ENCODE data around the gene CNTNAP2.

Gene CNTNAP2

DNA sequence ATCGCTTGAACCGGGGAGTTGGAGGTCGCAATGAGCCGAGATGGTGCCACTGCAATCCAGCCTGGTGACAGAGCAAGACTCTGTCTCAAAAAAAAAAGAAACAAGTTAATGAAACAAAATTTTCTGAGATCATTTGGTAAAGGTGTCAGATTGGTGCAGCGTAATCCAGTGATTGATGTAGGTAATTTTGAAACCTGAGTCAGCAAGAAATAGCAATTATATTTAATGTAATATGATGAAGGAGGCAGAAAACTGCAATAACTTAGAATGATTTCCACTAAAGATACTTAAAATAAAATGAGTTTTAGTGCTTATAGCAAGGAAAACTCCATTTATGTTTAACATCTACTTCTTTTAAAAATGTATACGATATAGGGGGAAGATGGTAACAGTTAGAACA lies 1424.1 kb downstream of the CNTNAP2 start:
- Histone ChIP-seq H3K9me2 (replicated peaks; ENCODE audit: insufficient read depth, low read length) (no peaks in the 10 kb centered on the region), H3K27me3 (ENCODE audit: low read length) (no peaks in the 10 kb centered on the region), H3K9me3 (ENCODE audit: insufficient read depth, low read length) (no peaks in the 10 kb centered on the region; the same call in 1 of the 2 replicates), H3K9ac (ENCODE audit: low read length) (no peak overlapping the region), H3F3A (ENCODE audit: insufficient read depth) (no peaks in the 10 kb centered on the region), H3K4me3 (ENCODE audit: insufficient read depth, low read length, poor library complexity, severe bottlenecking) (no peak overlapping the region), H3K79me2 (ENCODE audit: insufficient read depth, low read length) (no peaks in the 10 kb centered on the region), H2AFZ (ENCODE audit: low read depth, low read length, severe bottlenecking) (no peak overlapping the region), H3K36me3 (ENCODE audit: low read length) (0 out of 2 replicates have a peak, but pooled peaks cover 3% of the 10 kb centered on the region), H3K27ac (ENCODE audit: low read depth, low read length) (no peak overlapping the region), H3K4me2 (ENCODE audit: low read depth, low read length, poor library complexity, severe bottlenecking) (no peak overlapping the region), H4K20me1 (ENCODE audit: low read depth, low read length) (no peaks in the 10 kb centered on the region)
- TF ChIP-seq EZH2phosphoT487 (conservative IDR thresholded peaks at IDR 0.05; ENCODE audit: low read length): no peak
- TF ChIP-seq, protein P1, sequence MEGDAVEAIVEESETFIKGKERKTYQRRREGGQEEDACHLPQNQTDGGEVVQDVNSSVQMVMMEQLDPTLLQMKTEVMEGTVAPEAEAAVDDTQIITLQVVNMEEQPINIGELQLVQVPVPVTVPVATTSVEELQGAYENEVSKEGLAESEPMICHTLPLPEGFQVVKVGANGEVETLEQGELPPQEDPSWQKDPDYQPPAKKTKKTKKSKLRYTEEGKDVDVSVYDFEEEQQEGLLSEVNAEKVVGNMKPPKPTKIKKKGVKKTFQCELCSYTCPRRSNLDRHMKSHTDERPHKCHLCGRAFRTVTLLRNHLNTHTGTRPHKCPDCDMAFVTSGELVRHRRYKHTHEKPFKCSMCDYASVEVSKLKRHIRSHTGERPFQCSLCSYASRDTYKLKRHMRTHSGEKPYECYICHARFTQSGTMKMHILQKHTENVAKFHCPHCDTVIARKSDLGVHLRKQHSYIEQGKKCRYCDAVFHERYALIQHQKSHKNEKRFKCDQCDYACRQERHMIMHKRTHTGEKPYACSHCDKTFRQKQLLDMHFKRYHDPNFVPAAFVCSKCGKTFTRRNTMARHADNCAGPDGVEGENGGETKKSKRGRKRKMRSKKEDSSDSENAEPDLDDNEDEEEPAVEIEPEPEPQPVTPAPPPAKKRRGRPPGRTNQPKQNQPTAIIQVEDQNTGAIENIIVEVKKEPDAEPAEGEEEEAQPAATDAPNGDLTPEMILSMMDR (IDR thresholded peaks at IDR 0.05; ENCODE audit: insufficient read depth, low read length, poor library complexity, severe bottlenecking): no peak

DNA sequence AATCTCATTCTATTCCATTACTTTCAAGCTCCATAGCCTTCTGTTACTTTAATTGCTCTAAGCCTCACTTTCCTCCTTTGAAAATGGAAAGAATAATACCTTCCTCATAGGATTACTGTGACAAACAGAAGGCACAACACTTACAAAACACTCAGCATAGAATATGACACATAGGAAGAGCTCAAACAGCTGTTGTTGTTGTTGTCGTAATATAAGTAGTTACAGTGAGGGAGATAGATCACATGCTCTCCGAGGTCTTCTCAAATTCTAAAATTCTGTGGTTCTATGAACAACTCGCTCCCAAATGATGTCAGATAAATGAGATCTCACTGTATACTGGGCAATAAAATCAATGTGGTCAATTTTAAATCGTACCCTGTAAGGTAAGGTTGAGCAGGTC lies 1424.7 kb downstream of the CNTNAP2 start:
- Histone ChIP-seq H3K27ac (ENCODE audit: low read depth, low read length) (no peak overlapping the region), H2AFZ (ENCODE audit: low read depth, low read length, severe bottlenecking) (no peak overlapping the region), H3F3A (ENCODE audit: insufficient read depth) (no peaks in the 10 kb centered on the region), H3K79me2 (ENCODE audit: insufficient read depth, low read length) (no peaks in the 10 kb centered on the region), H3K4me2 (ENCODE audit: low read depth, low read length, poor library complexity, severe bottlenecking) (no peak overlapping the region), H3K9me3 (ENCODE audit: insufficient read depth, low read length) (no peaks in the 10 kb centered on the region; the same call in 1 of the 2 replicates), H4K20me1 (ENCODE audit: low read depth, low read length) (no peaks in the 10 kb centered on the region), H3K4me3 (ENCODE audit: insufficient read depth, low read length, poor library complexity, severe bottlenecking) (no peak overlapping the region), H3K9ac (ENCODE audit: low read length) (no peak overlapping the region), H3K36me3 (ENCODE audit: low read length) (0 out of 2 replicates have a peak, but pooled peaks cover 3% of the 10 kb centered on the region), H3K9me2 (replicated peaks; ENCODE audit: insufficient read depth, low read length) (no peaks in the 10 kb centered on the region), H3K27me3 (ENCODE audit: low read length) (no peaks in the 10 kb centered on the region)
- no peak for TF ChIP-seq EZH2phosphoT487 (conservative IDR thresholded peaks at IDR 0.05; ENCODE audit: low read length)
- TF ChIP-seq, protein P1 (IDR thresholded peaks at IDR 0.05; ENCODE audit: insufficient read depth, low read length, poor library complexity, severe bottlenecking): no peak

DNA sequence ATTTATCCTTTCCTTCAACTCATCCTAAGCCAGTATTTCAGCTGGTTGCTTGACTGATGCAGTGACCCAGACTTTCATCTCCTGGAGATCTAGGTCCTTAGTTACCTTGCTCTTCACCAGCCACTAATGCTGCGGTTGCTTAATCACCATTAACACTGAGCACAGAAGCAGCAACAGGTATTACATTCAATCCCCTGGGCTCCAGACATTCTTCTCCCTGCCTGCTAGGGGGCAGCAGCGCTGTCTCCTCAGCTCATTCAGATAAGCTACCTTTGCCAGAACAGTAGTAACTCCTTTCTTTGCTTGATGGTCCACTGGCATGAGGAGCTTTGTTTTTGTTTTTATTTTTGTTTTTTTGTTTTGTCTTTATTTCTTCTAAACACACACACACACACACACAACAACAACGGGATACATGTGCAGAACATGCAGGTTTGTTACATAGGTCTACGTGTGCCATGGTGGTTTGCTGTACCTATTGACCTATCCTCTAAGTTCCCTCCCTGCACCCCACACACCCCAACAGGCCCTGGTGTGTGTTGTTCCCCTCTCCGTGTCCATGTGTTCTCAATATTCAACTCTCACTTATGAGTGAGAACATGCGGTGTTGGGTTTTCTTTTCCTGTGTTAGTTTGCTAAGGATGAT lies 1430.8 kb downstream of the CNTNAP2 start:
- TF ChIP-seq, protein P1 (IDR thresholded peaks at IDR 0.05; ENCODE audit: insufficient read depth, low read length, poor library complexity, severe bottlenecking): peak; percentile 39
- TF ChIP-seq EZH2phosphoT487 (conservative IDR thresholded peaks at IDR 0.05; ENCODE audit: low read length): no peak
- H3K9me2 ChIP-seq (replicated peaks; ENCODE audit: insufficient read depth, low read length): no peaks in the 10 kb centered on the region
- no peaks in the 10 kb centered on the region for H3K79me2 ChIP-seq (ENCODE audit: insufficient read depth, low read length)
- no peak overlapping the region for H3K9ac ChIP-seq (ENCODE audit: low read length)
- H3K27me3 ChIP-seq (ENCODE audit: low read length): no peaks in the 10 kb centered on the region
- H3K4me2 ChIP-seq (ENCODE audit: low read depth, low read length, poor library complexity, severe bottlenecking): no peak overlapping the region
- no peak overlapping the region for H3K27ac ChIP-seq (ENCODE audit: low read depth, low read length)
- no peak overlapping the region for H3K4me3 ChIP-seq (ENCODE audit: insufficient read depth, low read length, poor library complexity, severe bottlenecking)
- H3F3A ChIP-seq (ENCODE audit: insufficient read depth): no peaks in the 10 kb centered on the region
- H2AFZ ChIP-seq (ENCODE audit: low read depth, low read length, severe bottlenecking): no peak overlapping the region
- no peaks in the 10 kb centered on the region for H3K36me3 ChIP-seq (ENCODE audit: low read length)
- H3K9me3 ChIP-seq (ENCODE audit: insufficient read depth, low read length): no peaks in the 10 kb centered on the region; the same call in 1 of the 2 replicates
- no peaks in the 10 kb centered on the region for H4K20me1 ChIP-seq (ENCODE audit: low read depth, low read length)
